Measurements from ENCODE around the gene CFAP65.

CFAP65 gene, protein sequence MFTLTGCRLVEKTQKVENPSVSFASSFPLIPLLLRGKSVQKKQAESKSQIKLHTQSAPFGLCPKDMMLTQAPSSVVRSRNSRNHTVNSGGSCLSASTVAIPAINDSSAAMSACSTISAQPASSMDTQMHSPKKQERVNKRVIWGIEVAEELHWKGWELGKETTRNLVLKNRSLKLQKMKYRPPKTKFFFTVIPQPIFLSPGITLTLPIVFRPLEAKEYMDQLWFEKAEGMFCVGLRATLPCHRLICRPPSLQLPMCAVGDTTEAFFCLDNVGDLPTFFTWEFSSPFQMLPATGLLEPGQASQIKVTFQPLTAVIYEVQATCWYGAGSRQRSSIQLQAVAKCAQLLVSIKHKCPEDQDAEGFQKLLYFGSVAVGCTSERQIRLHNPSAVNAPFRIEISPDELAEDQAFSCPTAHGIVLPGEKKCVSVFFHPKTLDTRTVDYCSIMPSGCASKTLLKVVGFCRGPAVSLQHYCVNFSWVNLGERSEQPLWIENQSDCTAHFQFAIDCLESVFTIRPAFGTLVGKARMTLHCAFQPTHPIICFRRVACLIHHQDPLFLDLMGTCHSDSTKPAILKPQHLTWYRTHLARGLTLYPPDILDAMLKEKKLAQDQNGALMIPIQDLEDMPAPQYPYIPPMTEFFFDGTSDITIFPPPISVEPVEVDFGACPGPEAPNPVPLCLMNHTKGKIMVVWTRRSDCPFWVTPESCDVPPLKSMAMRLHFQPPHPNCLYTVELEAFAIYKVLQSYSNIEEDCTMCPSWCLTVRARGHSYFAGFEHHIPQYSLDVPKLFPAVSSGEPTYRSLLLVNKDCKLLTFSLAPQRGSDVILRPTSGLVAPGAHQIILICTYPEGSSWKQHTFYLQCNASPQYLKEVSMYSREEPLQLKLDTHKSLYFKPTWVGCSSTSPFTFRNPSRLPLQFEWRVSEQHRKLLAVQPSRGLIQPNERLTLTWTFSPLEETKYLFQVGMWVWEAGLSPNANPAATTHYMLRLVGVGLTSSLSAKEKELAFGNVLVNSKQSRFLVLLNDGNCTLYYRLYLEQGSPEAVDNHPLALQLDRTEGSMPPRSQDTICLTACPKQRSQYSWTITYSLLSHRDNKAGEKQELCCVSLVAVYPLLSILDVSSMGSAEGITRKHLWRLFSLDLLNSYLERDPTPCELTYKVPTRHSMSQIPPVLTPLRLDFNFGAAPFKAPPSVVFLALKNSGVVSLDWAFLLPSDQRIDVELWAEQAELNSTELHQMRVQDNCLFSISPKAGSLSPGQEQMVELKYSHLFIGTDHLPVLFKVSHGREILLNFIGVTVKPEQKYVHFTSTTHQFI (N-terminal part only)

DNA sequence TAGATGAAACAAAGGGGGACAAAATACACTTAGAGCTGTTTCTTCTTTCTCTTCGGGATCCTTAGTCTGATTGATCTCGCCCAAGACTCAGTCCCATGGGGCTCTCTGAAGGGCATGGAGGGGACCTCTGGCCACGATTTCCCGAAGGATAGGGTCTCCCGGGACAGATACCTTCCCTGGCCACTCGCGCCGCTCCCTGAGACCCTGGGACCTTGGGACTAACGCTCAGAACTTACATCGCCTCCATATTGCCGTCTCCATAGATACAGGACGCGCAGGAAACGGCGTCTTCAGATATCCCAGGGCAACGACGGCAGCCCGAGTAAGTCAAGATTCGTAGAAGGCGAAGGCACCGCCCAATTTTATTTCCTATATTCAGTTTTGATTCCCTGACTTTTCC lies at the start of gene CFAP65:
CFAP65 (minus strand) TSS at position 265 of the 400 bp plus-strand sequence. CDS start 2,468 bp downstream, outside the sequence.
- peak; percentile 40 for DNase-seq

DNA sequence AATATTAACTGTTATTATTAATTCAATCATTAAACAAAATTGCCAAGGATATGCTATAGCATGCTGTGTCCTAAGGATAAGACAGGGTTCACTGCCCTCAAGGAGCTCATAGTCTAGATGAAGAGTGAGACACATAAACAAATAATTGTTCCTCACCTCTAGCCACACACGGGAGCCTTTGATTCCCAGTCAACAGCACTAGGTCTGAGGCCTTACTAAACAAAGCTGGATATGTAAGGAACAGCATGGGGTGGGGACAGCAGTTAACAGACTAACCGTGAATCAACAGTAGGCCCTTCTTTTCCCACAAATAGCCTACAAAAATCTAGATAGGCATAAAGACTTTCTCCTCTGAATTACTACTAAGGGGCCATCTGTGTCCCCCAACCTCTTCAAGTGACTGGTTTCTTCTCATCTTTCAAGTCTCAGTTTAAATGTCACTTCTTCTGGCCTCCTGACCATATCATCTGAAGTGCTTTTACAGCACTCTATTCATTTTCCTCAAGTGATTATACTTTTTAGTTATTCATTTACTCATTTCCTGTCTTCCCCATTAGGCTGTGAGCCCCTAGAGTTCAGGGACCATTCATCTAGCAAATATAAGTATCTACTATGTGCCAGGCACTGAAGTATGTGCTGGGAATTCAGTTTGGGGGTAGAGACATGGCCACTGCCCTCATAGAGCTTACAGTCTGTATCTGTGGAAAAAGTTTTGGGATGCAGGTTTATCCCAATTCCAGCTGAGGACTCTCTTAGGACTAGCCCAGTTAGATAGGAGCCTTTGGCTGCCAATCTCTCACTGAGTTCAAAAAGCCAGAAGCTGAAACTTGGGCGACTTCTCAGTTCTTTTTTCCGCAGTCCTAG lies 49.4 kb upstream of the CFAP65 start:
- DNase-seq: no peak

DNA sequence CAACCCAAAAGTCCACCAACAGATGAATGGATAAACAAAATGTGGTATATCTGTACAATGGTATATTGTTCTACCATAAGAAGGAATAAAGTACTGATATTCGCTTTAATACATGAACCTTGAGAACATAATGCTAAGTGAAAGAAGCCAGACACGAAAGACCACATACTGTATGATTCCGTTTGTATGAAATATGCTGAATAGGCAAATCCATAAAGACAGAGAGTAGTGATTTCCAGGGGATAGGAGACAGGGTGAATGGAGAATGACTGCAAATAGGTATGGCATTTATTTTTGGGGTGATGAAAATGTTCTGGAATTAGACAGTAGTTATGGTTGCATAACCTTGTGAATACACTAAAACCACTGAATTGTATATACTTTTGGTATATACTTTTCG lies 48.0 kb upstream of the CFAP65 start:
- DNase-seq: no peak

DNA sequence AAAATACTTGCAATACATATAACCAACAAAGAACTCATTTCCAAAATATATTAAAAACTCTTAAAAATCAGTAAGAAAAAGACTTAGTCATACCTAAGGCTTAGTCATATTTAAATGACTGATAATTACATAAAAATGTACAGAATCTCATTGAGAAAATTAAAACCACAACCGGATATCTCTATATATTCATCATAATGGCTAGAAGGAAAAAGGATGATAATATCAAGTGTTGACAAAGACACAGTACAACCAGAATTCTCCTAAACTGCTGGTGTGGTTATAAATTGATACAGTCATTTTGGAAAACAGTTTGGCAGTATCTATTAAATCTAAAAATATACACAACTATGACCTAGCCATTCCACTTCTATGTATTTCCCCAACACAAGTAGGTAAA lies 46.5 kb upstream of the CFAP65 start:
- DNase-seq: peak; percentile 31

DNA sequence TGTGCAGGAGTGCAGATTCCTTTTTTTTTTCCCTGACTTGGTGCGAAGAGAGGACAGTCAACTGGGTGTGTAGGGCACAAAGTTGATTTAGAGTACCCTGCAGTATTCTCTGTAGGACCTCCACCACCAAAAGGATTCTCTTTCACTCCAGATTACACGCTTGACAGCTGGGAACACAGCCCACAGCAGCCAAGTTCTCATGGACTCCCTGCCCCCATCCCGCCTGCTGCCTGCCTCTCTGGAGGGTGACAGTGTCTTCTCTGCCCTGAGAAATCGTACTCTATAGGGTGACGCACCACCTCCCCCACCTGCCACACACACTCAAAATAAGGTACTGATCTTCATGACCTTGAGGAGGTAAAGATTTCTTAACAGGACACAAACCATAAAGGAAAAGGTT lies 46.0 kb upstream of the CFAP65 start:
- no peak for DNase-seq

DNA sequence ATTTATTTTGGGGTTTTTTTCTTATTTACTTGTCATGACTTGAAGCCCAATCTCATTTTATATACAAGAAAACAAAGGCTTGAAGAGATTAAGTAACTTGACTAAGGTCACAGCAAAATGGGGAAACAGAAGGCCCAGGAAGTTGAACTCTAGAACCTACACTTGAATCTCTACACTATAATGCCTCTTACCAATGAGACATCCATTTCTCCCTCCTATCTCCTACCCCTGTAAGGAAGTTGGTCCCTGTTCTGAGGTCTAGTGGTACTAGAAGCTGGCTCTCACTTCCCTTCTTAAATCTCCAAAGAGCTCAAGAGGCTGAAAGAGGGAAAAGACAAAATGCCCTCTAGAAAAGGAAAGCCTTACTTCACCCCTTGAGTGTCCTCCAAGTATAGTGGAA lies 44.9 kb upstream of the CFAP65 start:
- DNase-seq: peak; percentile 56

DNA sequence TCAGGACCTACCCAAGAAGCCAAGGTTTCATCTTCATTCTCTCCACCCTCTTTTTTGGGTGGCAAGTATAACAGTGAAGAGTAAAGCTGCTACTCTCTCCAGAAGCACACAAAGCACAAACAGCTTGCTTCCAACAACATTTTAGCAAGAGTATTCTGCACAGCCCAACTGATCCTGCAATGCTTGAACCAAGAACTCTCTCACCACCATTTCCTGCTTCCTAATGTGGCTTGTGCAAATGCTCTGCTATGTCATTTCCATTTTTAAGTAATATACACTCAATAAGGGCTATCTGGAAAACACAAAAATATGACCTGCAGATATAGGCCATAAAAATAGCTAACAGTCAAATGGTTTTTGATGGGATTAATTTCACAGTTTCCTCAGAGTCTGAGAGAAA lies 43.5 kb upstream of the CFAP65 start:
- DNase-seq: no peak

DNA sequence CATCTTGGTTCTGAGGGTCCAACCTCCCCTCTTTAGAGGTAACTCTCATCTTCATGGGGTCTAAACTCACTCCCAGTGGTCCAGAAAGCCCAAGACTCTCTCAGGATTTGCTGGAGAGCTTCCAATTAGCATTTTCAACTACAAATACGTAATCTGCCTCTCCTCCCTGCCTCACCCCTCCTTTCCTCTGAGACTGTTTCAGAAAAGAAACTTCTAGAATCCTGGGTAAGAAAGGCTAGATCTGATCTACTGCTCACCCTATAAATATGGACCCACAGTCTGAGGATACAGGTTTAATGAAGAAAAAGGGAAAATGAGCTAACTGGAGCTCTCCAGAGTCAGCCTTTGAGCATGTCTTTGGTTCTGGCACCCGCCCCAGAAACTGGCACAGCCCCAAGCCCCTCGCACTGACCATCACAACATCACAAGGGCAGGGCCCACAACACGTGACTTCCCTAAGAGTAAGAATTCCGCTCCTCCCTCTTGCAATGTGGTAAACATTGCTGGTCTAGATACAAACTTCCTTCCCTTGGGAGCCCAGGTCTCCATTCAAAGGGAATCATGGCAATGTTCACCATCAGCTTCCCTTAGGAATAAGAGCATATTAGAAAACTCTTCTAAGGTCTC lies 41.1 kb upstream of the CFAP65 start:
- no peak for DNase-seq

DNA sequence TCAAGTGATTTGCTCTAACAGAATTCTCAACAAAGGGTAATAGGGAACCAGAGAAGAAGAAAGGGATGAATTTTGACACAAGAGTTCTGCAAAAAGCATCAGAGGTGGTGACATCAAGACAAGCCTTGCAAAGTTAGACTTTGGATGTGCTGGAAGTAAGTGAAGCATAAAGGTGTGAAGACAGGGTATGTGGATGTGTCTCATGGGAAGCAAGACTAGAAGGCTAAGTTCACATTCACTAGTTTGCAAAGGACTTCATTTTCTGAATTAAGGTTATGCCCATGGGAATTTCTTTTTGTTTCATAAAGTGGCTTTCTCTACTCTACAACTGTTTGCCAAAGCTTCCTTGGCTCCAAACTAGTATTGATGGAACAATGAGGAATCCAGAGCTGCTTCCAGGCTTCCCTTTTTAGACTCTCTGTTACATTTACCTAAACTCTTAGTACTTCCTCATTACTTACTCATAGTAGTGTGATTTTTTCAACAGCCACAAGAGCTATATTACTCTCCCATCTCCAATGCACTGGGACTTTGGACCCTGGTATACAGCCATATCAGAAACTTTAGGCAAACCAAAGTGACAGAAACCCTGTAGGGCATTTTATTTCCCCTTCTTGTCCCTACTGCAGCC lies 40.5 kb upstream of the CFAP65 start:
- DNase-seq: peak; percentile 46

DNA sequence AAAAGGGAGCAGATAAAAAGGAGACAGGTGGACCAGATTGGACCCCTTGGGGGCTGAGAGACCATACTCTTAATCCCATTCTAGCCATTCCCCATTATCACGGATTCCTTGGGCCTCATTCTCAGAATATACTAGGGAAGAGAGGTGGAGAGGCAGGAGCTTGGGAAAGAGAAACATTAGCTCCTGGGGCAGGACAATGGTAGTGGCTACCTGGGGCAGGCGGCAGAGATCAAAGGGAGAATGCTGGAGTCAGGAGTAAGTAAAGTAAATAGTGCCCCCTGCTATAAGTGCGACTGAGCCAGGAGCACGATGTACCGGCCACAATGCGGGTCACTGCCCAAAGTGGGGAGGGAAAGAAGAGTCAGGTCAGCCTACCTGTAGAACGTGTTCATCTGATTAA lies 39.8 kb upstream of the CFAP65 start:
- DNase-seq: no peak

DNA sequence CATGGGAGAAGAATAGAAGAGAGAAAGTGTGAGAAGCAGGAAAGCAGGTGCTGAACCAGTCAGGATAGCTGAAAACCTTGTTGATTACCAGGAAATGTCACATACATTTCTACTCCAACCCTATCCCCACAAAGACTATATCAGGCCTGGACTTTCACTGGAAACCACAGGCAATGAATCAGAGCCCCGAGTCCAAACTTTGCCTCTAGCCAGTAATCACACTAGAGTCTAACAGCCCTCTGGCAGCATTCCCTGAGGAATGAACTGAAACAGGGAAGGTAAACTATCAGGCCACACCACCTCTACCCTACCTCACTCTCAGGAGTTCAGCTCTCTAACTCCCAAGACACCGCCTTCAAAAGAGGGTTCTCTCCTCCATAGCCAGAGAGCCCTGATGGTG lies 38.1 kb upstream of the CFAP65 start:
- no peak for DNase-seq

DNA sequence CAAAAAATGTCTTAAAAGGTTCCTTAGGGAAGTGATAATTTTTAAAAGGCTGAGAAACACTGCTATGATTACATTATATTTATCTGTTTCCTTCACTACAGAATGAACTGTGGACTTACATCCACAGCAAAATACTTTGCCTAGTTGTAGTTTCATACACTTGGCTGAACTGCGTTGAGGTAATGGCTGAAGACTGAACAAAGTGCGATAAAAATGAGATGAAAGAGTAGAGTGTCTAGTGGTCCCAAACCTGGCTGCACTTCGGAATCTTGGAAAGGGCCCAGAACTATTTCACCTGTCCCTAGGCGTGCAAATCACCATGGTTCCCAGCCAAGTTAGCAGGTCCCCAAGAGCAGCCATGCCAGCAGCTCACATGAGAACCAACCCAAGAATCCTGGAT lies 37.6 kb upstream of the CFAP65 start:
- no peak for DNase-seq

DNA sequence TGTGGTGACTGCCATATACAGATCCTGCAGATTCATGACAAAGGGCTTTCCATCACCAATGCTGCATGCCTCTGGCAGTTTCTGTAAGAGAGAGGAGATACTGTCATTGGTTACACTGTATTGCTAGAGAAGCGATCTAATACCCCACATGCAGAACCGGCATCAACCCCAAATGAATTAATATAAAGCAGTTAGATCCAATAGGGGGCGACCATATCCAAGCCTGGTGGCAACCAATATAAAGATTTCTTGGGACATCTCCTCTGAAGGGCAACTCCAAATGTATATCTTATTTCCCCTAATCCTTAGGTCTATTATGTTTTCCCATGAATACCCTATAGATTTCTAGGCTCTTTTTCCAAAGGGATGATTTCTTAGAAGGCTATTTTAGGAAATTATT lies 36.8 kb upstream of the CFAP65 start:
- DNase-seq: peak; percentile 18

DNA sequence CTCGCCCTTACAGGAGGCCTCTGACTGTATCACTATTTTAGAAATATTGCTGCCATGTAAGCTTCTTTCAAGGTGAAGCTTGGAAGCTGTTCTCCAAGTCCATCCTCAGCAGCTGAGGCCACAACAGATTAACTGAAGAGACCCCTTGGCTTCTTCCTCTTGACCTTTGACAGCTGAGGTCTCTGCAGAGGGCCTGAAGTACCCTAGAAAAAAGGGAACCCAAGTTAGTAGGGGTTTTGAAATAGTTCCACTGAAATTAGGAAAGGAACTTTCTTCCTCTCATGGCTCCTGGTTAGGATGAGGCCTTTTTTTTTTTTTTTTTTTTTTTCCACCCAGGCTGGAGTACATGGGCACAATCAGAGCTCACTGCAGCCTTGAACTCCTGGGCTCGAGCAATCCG lies 34.9 kb upstream of the CFAP65 start:
- peak; percentile 47 for DNase-seq

DNA sequence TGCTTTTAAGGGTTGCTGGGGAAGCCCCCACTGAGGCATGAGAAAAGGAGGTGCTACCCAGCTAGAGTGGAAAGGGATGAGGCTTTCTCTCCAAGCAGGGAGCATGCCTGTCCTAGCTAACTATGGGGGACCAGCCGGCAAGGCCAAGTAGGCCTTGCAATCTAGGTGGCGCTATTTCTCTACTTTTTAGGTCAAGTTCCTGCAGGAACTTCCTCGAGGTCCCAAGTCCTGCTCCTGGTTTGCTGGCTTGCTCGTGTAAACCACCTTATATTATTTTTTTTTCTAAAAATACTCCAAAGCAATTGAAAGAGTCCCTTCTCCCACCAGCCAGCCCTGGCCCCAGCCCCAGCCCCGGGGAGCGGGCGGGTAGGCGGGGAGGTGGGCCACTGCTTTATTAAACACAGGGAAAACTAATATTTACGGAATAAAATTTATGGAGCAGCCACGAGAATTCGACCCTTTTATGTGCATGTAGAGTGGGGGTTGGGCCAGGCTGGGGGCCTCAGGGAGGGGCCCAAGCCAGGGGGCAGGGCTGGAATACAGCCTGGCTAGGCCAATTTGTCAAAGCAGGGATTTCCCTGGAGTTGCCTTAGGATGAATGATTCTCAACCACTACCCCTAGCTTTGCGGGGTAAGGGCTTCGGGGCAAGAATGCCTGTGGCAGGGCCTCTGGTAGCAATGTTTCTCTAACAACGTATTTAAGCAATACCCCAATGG lies 32.3 kb upstream of the CFAP65 start:
- DNase-seq: peak; percentile 82

DNA sequence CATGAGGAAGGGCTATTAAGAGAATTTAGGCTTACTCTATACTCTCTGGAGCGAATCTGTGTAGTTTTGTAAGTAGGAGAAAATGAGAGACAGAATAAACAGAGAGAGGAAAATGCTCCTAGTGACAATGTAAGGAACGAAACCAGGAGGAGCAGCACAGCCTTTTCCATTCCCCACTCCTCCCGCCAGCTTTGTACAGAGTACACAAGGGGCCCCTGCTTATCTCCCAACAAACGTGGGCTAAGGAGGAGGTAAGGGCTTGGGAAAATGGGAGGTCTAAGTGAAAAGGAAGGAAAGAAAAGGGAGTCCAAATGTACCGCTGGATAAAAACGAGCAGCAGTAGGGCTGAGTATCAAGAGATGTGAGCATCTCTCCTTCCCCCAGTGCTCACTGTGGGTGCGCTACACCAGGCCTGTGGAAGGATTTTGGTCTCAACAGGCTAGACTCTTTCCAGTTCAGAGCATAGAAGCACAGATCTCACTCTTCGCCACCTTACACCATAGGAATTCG lies 31.5 kb upstream of the CFAP65 start:
- DNase-seq: no peak

DNA sequence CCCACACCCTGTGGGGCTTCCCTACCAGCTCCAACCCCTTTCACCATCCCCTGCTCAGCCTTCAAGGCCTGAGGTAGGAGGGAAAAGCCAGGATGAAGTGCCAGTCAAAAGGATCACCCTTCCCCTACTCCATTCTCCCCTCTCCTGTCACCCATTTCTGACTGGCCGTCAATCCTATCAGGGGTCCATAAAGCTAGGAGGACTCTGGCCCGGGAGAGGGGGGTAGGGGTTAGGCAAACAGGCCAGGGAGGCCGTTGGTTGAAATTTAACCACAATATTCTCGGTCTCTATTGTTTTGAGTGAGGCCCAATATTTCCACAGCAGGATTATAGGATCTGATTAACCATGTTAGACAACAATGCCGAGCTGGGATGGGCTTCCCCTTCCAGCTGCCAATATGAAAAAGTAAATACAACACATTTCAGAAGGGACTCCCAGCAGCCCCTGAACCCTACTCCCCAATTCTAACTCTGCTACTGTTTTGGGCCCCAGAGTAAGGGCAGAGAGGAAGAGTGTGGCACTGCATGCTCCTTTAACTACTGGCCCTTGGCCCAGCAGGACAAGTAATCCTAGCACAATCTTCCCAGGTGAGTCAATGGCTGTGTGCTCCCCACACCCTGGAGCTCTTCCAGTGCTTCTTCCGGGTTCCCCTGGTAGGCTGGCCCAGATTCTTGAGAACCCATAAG lies 30.0 kb upstream of the CFAP65 start:
- no peak for DNase-seq

DNA sequence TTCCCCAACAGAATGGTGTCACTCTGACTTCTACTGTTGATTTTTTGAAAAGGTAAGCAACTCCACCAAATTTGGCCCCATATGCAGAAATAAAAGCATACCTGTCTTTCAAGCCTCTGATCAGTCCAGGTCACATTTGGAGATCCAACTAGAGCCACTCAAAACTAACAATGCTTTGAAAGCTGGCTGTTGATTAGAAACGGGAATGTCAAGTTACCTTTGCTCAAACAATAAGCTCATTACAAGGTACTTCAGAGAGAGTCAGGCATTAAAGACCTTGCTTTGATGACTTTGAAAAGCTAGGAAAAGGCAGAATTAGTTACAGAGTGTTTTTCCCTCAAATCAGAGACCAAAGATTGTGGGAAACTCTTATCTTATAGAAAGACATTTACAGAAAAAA lies 24.2 kb upstream of the CFAP65 start:
- DNase-seq: no peak

DNA sequence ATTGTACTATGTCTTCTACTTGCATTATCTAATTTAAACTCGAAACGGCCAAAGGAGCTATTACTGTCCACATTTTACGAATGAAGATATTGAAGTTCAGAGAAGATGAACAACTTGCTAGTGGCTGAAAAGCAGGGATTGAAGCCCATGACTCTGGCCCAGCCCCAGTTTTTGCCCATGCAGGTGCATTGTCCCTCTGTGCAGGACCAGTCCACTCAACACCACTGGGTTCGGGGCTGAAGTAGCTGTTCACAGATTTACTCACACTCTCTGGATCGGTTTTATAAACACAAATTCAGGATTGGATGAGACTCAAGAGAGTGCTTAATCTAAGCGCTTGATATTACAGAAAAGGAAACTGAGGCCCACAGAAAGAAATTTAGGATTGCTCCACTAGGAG lies 20.8 kb upstream of the CFAP65 start:
- DNase-seq: no peak
